LHCN-M2 (cell line): Measurements from ENCODE around the gene METTL6. TPM values are rescaled to one million over a fixed set of nuclear protein-coding genes. Genes with fewer than 3 reads are reported as not detected.
A peak's percentile ranks its signal among the peaks of the same experiment; 100 is the strongest.
"Not testable (repeated sequence)": the region's sequence is repeated elsewhere in the genome, so short reads cannot be mapped to it uniquely, and the experiment has no call there.

Source experiments
- DNase-seq: peaks from one replicate; pipeline ENCODE4 v3.0.0-alpha.2; 2012; ENCODE audit warnings: low read depth
- total RNA-seq: library from RNA; depleted of rRNA; stranded (reverse); fragments of >200 nt; gene quantifications from 2 replicates; pipeline ENCODE4 v1.2.3, GENCODE V29; 2014

METTL6 gene
- total RNA-seq, 1 experiment from 2014 or later: 26.5 TPM

GRCh38 chr3:15404767-15405166 lies 22.6 kb downstream of the METTL6 start:
- no peak for DNase-seq

- no peak for DNase-seq
Measured at GRCh38 chr3:15403965-15404364, 23.4 kb downstream of the METTL6 start.

GRCh38 chr3:15403495-15403894 lies 23.8 kb downstream of the METTL6 start:
- no peak for DNase-seq

- DNase-seq: no peak
Measured at GRCh38 chr3:15401936-15402335, 25.4 kb downstream of the METTL6 start.

- DNase-seq: no peak
Measured at GRCh38 chr3:15399970-15400369, 27.4 kb downstream of the METTL6 start.

GRCh38 chr3:15398731-15399133 lies 28.6 kb downstream of the METTL6 start:
- DNase-seq: peak; percentile 26

GRCh38 chr3:15393252-15393651 lies 34.1 kb downstream of the METTL6 start:
- DNase-seq: not testable (repeated sequence)

GRCh38 chr3:15391007-15391406 lies 36.3 kb downstream of the METTL6 start:
- no peak for DNase-seq

GRCh38 chr3:15390460-15390859 lies 36.9 kb downstream of the METTL6 start:
- DNase-seq: no peak

GRCh38 chr3:15388335-15388734 lies 39.0 kb downstream of the METTL6 start:
- DNase-seq: not testable (repeated sequence)

- DNase-seq: no peak
Measured at GRCh38 chr3:15387735-15388134, 39.6 kb downstream of the METTL6 start.

GRCh38 chr3:15387171-15387581 lies 40.2 kb downstream of the METTL6 start:
- DNase-seq: no peak

- not testable (repeated sequence) for DNase-seq
Measured at GRCh38 chr3:15386654-15386955, 40.7 kb downstream of the METTL6 start.

- no peak for DNase-seq
Measured at GRCh38 chr3:15385901-15386653, 41.3 kb downstream of the METTL6 start.

GRCh38 chr3:15385238-15385695 lies 42.1 kb downstream of the METTL6 start:
- not testable (repeated sequence) for DNase-seq

GRCh38 chr3:15384510-15385237 lies 42.7 kb downstream of the METTL6 start:
- DNase-seq: no peak

- DNase-seq: no peak
Measured at GRCh38 chr3:15382405-15382923, 44.9 kb downstream of the METTL6 start.

GRCh38 chr3:15380980-15381890 lies 46.1 kb downstream of the METTL6 start:
- DNase-seq: no peak

- peak; percentile 92 for DNase-seq
Measured at GRCh38 chr3:15377961-15378791, 49.2 kb downstream of the METTL6 start.

GRCh38 chr3:15375461-15376000 lies 51.8 kb downstream of the METTL6 start:
- DNase-seq: no peak

GRCh38 chr3:15372918-15373317 lies 54.4 kb downstream of the METTL6 start:
- no peak for DNase-seq
